Panc1 (cell line): Measurements from ENCODE around the gene C6orf62. TPM values are rescaled to one million over a fixed set of nuclear protein-coding genes. Genes with fewer than 3 reads are reported as not detected.

Experiments used
- ATAC-seq: fragments of 200-7000 bp; cut with Tn5 transposase; 2 replicates; pipeline ENCODE4 v1.9.1; 2020; ENCODE audit warnings: mild to moderate bottlenecking, moderate library complexity
- BruUV-seq: library from RNA; stranded (reverse); fragments of 400-500 nt; replicated peaks from 2 replicates; lab custom pipeline; 2021; lab: Mats Ljungman, UMichigan
- CTCF ChIA-PET: fragments of 300-600 bp; sonication (Branson Sonifier 250); formaldehyde crosslinking; loops from one replicate; lab custom pipeline; 2022; ENCODE audit warnings: antibody characterized with exemption; lab: Charles Lee
- POLR2A ChIA-PET: fragments of 300-600 bp; sonication (Branson Sonifier 250); formaldehyde crosslinking; loops from one replicate; lab custom pipeline; 2022; ENCODE audit warnings: antibody characterized with exemption; lab: Charles Lee
- DNase-seq: peaks from one replicate; pipeline ENCODE4 v3.0.0-alpha.2; 2010; ENCODE audit warnings: low read depth, low spot score
- H3K27ac ChIP-seq: 2 replicates; pipeline ENCODE4 v1.5.1; 2011; ENCODE audit warnings: mild to moderate bottlenecking, low read length, inconsistent platforms
- H3K27me3 ChIP-seq: fragments of 200-500 bp; sonication (Bioruptor generic); 2 replicates; pipeline ENCODE4 v1.6.0; 2014; ENCODE audit warnings: low read length, inconsistent platforms; ENCODE audit not compliant: control insufficient read depth, insufficient read depth
- H3K36me3 ChIP-seq: fragments of 200-500 bp; sonication (Bioruptor generic); 2 replicates; pipeline ENCODE4 v1.5.1; 2014; ENCODE audit warnings: inconsistent platforms, mild to moderate bottlenecking, low read length, moderate library complexity; ENCODE audit not compliant: control insufficient read depth, insufficient read depth
- H3K4me1 ChIP-seq: 2 replicates; pipeline ENCODE4 v1.5.1; 2011; ENCODE audit warnings: inconsistent platforms, mild to moderate bottlenecking, low read length, moderate library complexity; ENCODE audit not compliant: control insufficient read depth, insufficient read depth
- H3K4me3 ChIP-seq, 2 experiments: 2 replicates each; pipeline ENCODE4 v1.5.1; 2011 to 2012; ENCODE audit warnings: low read depth in 2 of 2, low read length in 2 of 2, mild to moderate bottlenecking in 2 of 2, inconsistent platforms in 1 of 2, moderate library complexity in 1 of 2
- H3K9me3 ChIP-seq: fragments of 200-500 bp; sonication (Bioruptor generic); 2 replicates; pipeline ENCODE4 v1.5.1; 2014; ENCODE audit warnings: low read depth, mild to moderate bottlenecking, inconsistent platforms, low read length, moderate library complexity; ENCODE audit not compliant: control insufficient read depth, insufficient read depth
- CTCF ChIP-seq: fragments of 450-650 bp; IDR thresholded peaks from 2 replicates; pipeline ENCODE4 v1.5.1; 2017; ENCODE audit warnings: mild to moderate bottlenecking
- POLR2AphosphoS5 ChIP-seq: IDR thresholded peaks from 2 replicates; pipeline ENCODE4 v1.6.1; 2012; ENCODE audit warnings: mild to moderate bottlenecking, low read depth, low read length, moderate library complexity
- REST ChIP-seq, 2 experiments: IDR thresholded peaks; 2 replicates each; pipeline ENCODE4 v1.6.1; 2011 to 2012; ENCODE audit warnings: low read depth in 2 of 2, control low read depth in 1 of 2, low read length in 1 of 2, mild to moderate bottlenecking in 1 of 2, moderate library complexity in 1 of 2; ENCODE audit not compliant: insufficient read depth in 1 of 2
- SIN3A ChIP-seq: IDR thresholded peaks from 2 replicates; pipeline ENCODE4 v1.6.1; 2012; ENCODE audit warnings: low read depth, mild to moderate bottlenecking, low read length, moderate library complexity, borderline replicate concordance; ENCODE audit not compliant: insufficient read depth
- TCF7L2 ChIP-seq: IDR thresholded peaks from 2 replicates; pipeline ENCODE4 v1.6.1; 2011; ENCODE audit warnings: mild to moderate bottlenecking, low read depth, low read length, inconsistent platforms
- in situ Hi-C: cut with HindIII; loops from 2 replicates; pipeline ENCODE4 v1.10.0; 2016; ENCODE audit warnings: low sequenced_read_pairs, low pct_unique_long_range_greater_than_20kb
- intact Hi-C: fragments of 100-400 bp; cut with micrococcal nuclease; formaldehyde crosslinking; loops from one replicate; pipeline ENCODE4 v1.10.0; 2022; ENCODE audit not compliant: unreplicated experiment
- total RNA-seq: library from RNA; stranded (reverse); gene quantifications from one replicate; pipeline ENCODE4 v1.2.1, GENCODE V29; 2021; ENCODE audit not compliant: unreplicated experiment

The C6orf62 gene
- total RNA-seq, 1 experiment from 2014 or later: 153 TPM

GRCh38 chr6:24692415-24692814 is 26.5 kb downstream of the C6orf62 start:
- ATAC-seq (no peak), DNase-seq (no peak)
- no peaks in the 10 kb centered on the region for H3K36me3 ChIP-seq
- H3K9me3 ChIP-seq: no peaks in the 10 kb centered on the region
- intact Hi-C loops: no loop called here
- in situ Hi-C loops: no loop called here
- peaks cover 3% of the 10 kb centered on the region; the same call in 1 of the 2 replicates for H3K4me1 ChIP-seq
- TF ChIP-seq TCF7L2: no peak
- TF ChIP-seq REST (IDR thresholded peaks at IDR 0.05; ENCODE audit: insufficient read depth in 1 of 2, low read depth in 2 of 2, low read length in 1 of 2): no peak
- TF ChIP-seq POLR2AphosphoS5: no peak
- no peak for TF ChIP-seq CTCF
- no peak for TF ChIP-seq SIN3A
- H3K4me3 ChIP-seq: no peak overlapping the region
- BruUV-seq: no TSS peak
- H3K27me3 ChIP-seq: no peaks in the 10 kb centered on the region
- POLR2A ChIA-PET: no interaction called here
- CTCF ChIA-PET: no interaction called here
- H3K27ac ChIP-seq: no peak overlapping the region

GRCh38 chr6:24692003-24692402 is 27.0 kb downstream of the C6orf62 start:
- CTCF ChIA-PET: no interaction called here
- intact Hi-C loops: no loop called here

More at GRCh38 chr6:24692003-24692402, 27.0 kb downstream of the C6orf62 start:
- in situ Hi-C loops: no loop called here
- Histone ChIP-seq H3K4me1 (peaks cover 3% of the 10 kb centered on the region; the same call in 1 of the 2 replicates), H3K27me3 (no peaks in the 10 kb centered on the region), H3K9me3 (no peaks in the 10 kb centered on the region), H3K4me3 (no peak overlapping the region), H3K36me3 (no peaks in the 10 kb centered on the region), H3K27ac (no peak overlapping the region)
- ATAC-seq: no peak
- BruUV-seq: no TSS peak
- POLR2A ChIA-PET: no interaction called here
- DNase-seq: no peak
- no peak for TF ChIP-seq SIN3A
- no peak for TF ChIP-seq CTCF
- TF ChIP-seq TCF7L2: no peak
- TF ChIP-seq POLR2AphosphoS5: no peak
- no peak for TF ChIP-seq REST (IDR thresholded peaks at IDR 0.05; ENCODE audit: insufficient read depth in 1 of 2, low read depth in 2 of 2, low read length in 1 of 2)
